Right lobe of liver (tissue), 6 donors: ENCODE results near the gene CYBC1. TPM values are rescaled to one million over a fixed set of nuclear protein-coding genes. Genes with fewer than 3 reads are reported as not detected.

Experiments
- ATAC-seq, 4 donors: fragments of 200-7000 bp; cut with Tn5 transposase; one replicate each; pipeline ENCODE4 v1.9.1; 2020; ENCODE audit warnings: mild to moderate bottlenecking in 4 of 4, moderate library complexity in 4 of 4
- DNase-seq, 3 donors: peaks; one replicate each; pipeline ENCODE4 v3.0.0-alpha.2; 2020
- H3K27ac ChIP-seq, 3 donors: fragments of 200-600 bp; one replicate each; pipeline ENCODE4 v1.8.0; 2022
- H3K27me3 ChIP-seq, 2 donors: fragments of 200-600 bp; one replicate each; pipeline ENCODE4 v1.8.0; 2022
- H3K36me3 ChIP-seq, 4 donors: fragments of 200-600 bp; sonication (generic) in 1 of 4; one replicate each; pipeline versions ENCODE4 v1.5.1 to v1.8.0; 2017 to 2022; ENCODE audit warnings: control low read depth in 1 of 4
- H3K4me1 ChIP-seq, 4 donors: fragments of 200-600 bp; sonication (generic) in 1 of 4; one replicate each; pipeline versions ENCODE4 v1.5.1 to v1.8.0; 2017 to 2022; ENCODE audit warnings: control low read depth in 1 of 4
- H3K4me3 ChIP-seq, 3 donors: fragments of 200-600 bp; one replicate each; pipeline ENCODE4 v1.8.0; 2022
- H3K9me3 ChIP-seq, 4 donors: fragments of 200-600 bp; sonication (generic) in 1 of 4; one replicate each; pipeline versions ENCODE4 v1.5.1 to v1.8.0; 2017 to 2022; ENCODE audit warnings: control low read depth in 1 of 4
- CTCF ChIP-seq, 4 donors: fragments of 200-600 bp in 3 of 4; fragments of 450-650 bp in 1 of 4; IDR thresholded peaks; one replicate each; pipeline versions ENCODE4 v1.5.1 to v1.8.0; 2016 to 2022; ENCODE audit warnings: antibody characterized with exemption in 4 of 4, mild to moderate bottlenecking in 2 of 4
- POLR2A ChIP-seq: fragments of 450-650 bp; IDR thresholded peaks from one replicate; pipeline ENCODE4 v1.6.1; 2017; ENCODE audit warnings: antibody characterized with exemption, mild to moderate bottlenecking
- WGBS: methylation state at CpG from one replicate; pipeline ENCODE4 v1.1.6; 2018; ENCODE audit warnings: low coverage, low lambda C conversion rate; ENCODE audit not compliant: insufficient coverage; ENCODE audit errors: missing lambda C conversion rate; 5-methylcytosine and 5-hydroxymethylcytosine counted together
- intact Hi-C, 2 donors: fragments of 100-400 bp; cut with DNase I; formaldehyde crosslinking; loops; one replicate each; pipeline versions ENCODE4 v1.11.2 to v1.14.1; 2022
- total RNA-seq, 6 experiments: library from RNA; depleted of rRNA in 2 of 6; stranded (reverse); fragments of >200 nt in 2 of 6; fragmentation: NEBNext Ultra II Directional in 3 of 6; extraction: Animal tissue kit (Norgen Biotek cat#: 25700) in 3 of 6; gene quantifications; one replicate each; pipeline versions ENCODE4 v1.1.0 to v1.2.4, GENCODE V29; 2016 to 2023
- donor health status: DM: no; HTN: yes; CAD: no.
- donor health status: DM: no; HTN: no; CAD: no.
- donor health status: DM: no; HTN: no; CAD: no.
- donor health status: DM: no; HTN: yes; CAD: no.
- donor health status: DM: no; HTN: yes; CAD: no.

Gene CYBC1
- total RNA-seq, 6 experiments from 2014 or later = 29.4 to 82.4 (median 46.4) TPM

GRCh38 chr17:82465023-82465603 lies 14.6 kb upstream of the CYBC1 start:
- Histone ChIP-seq H3K27me3 (no peaks in the 10 kb centered on the region), H3K36me3 (peaks cover 3 to 69% (median 6%) of the 10 kb centered on the region in 4 donors), H3K27ac (no peak overlapping the region), H3K9me3 (no peaks in the 10 kb centered on the region), H3K4me1 (peaks cover 0 to 10% (median 3%) of the 10 kb centered on the region in 4 donors), H3K4me3 (no peak overlapping the region)
- DNase-seq = no peak
- intact Hi-C loops = no loop called here
- no peak for ATAC-seq
- TF ChIP-seq CTCF (IDR thresholded peaks at IDR 0.05) (no peak), POLR2A (no peak)
- WGBS = 82% methylated on average over 5 of the region's 7 CpGs

- Histone ChIP-seq H3K4me1 (peaks cover 0 to 13% (median 3%) of the 10 kb centered on the region in 4 donors), H3K27me3 (no peaks in the 10 kb centered on the region), H3K9me3 (no peaks in the 10 kb centered on the region), H3K4me3 (no peak overlapping the region), H3K27ac (no peak overlapping the region), H3K36me3 (peaks cover 3 to 64% (median 6%) of the 10 kb centered on the region in 4 donors)
- ATAC-seq = no peak
- TF ChIP-seq POLR2A = no peak
- no peak for TF ChIP-seq CTCF (IDR thresholded peaks at IDR 0.05)
- intact Hi-C loops = no loop called here
- no peak for DNase-seq
- 84% methylated on average over 4 of the region's 11 CpGs for WGBS
These were observed 14.0 kb upstream of the CYBC1 start for GRCh38 chr17:82464567-82464929.

- TF ChIP-seq CTCF (IDR thresholded peaks at IDR 0.05) (no peak), POLR2A (no peak)
- Histone ChIP-seq H3K27me3 (no peaks in the 10 kb centered on the region), H3K9me3 (no peaks in the 10 kb centered on the region), H3K36me3 (peaks cover 3 to 59% (median 6%) of the 10 kb centered on the region in 4 donors), H3K4me1 (peaks cover 0 to 16% (median 3%) of the 10 kb centered on the region in 4 donors), H3K4me3 (no peak overlapping the region), H3K27ac (no peak overlapping the region)
- ATAC-seq (no peak), DNase-seq (no peak)
- whole genome bisulfite sequencing = 58% methylated on average over 6 of the region's 7 CpGs
- intact Hi-C loops = no loop called here
These were observed 13.5 kb upstream of the CYBC1 start for GRCh38 chr17:82463925-82464566.

- peaks cover 0 to 16% (median 3%) of the 10 kb centered on the region in 4 donors for H3K4me1 ChIP-seq
- no peaks in the 10 kb centered on the region for H3K9me3 ChIP-seq
- intact Hi-C loops = no loop called here
- ATAC-seq (no peak), DNase-seq (no peak)
- TF ChIP-seq POLR2A (no peak), CTCF (IDR thresholded peaks at IDR 0.05) (no peak)
- H3K27ac ChIP-seq = no peak overlapping the region
- H3K36me3 ChIP-seq = peaks cover 3 to 52% (median 6%) of the 10 kb centered on the region in 4 donors
- 67% methylated on average over 1 of the region's 6 CpGs for WGBS
- no peaks in the 10 kb centered on the region for H3K27me3 ChIP-seq
- H3K4me3 ChIP-seq = no peak overlapping the region
These were observed 12.8 kb upstream of the CYBC1 start for GRCh38 chr17:82463391-82463790.
